DND-41 (cell line): ENCODE data around the gene LPAR3.

Experiments
- EZH2 ChIP-seq: IDR thresholded peaks from 3 replicates; pipeline ENCODE4 v1.6.1; 2012; ENCODE audit warnings: borderline replicate concordance, low read depth, mild to moderate bottlenecking, moderate library complexity, low read length, inconsistent platforms; ENCODE audit not compliant: severe bottlenecking
- TF ChIP-seq, protein P1 (sequence below): IDR thresholded peaks from 2 replicates; pipeline ENCODE4 v1.5.1; 2012; ENCODE audit warnings: borderline replicate concordance, low read length, moderate library complexity, mild to moderate bottlenecking; ENCODE audit not compliant: poor library complexity, severe bottlenecking; ENCODE audit errors: extremely low read depth

DNA sequence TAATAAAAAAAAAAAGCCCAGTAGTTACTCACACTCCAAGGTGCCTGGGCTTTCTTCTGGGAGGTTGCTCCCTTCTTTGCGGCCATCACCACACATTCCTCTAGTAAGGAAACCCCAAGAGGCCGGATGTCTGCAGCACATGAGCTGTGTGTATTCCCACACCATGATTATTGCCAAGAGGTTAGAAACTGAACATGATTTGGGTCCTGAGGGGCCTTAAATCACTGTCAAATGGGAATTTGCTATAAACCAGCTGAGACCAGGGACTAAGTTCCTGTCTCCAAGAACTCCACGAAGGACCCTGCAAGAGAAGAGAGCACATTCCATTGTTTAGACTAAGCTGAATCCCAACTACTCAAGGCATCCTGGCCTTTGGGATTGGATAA lies 117.5 kb downstream of the LPAR3 start:
- TF ChIP-seq, protein P1, sequence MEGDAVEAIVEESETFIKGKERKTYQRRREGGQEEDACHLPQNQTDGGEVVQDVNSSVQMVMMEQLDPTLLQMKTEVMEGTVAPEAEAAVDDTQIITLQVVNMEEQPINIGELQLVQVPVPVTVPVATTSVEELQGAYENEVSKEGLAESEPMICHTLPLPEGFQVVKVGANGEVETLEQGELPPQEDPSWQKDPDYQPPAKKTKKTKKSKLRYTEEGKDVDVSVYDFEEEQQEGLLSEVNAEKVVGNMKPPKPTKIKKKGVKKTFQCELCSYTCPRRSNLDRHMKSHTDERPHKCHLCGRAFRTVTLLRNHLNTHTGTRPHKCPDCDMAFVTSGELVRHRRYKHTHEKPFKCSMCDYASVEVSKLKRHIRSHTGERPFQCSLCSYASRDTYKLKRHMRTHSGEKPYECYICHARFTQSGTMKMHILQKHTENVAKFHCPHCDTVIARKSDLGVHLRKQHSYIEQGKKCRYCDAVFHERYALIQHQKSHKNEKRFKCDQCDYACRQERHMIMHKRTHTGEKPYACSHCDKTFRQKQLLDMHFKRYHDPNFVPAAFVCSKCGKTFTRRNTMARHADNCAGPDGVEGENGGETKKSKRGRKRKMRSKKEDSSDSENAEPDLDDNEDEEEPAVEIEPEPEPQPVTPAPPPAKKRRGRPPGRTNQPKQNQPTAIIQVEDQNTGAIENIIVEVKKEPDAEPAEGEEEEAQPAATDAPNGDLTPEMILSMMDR = no peak
- TF ChIP-seq EZH2 = no peak
